Measurements from ENCODE around the gene FAM237B. TPM values are rescaled to one million over a fixed set of nuclear protein-coding genes. Genes with fewer than 3 reads are reported as not detected.

The FAM237B gene
- total and polyA plus RNA-seq, 2 of the 13 experiments (the other 11 are each of a cell fraction or from before 2014, with no cell fraction given), result not detected

GRCh38 chr7:90346336-90347125 lies 25.4 kb upstream of the FAM237B start, which contains the start of gene GTPBP10:
GTPBP10 (plus strand) TSS chr7:90346716; CDS start chr7:90346742, 26 bp downstream.
- Histone ChIP-seq H2AFZ (ENCODE audit: low read length) (peak within 1 kb of the TSS; percentile 89), H3K27me3 (ENCODE audit: control insufficient read depth in 1 of 2, insufficient read depth in 2 of 2, low read length in 2 of 2) (no peaks in the 10 kb centered on the region; a peak in 1 of 5 replicates), H3K9ac (ENCODE audit: insufficient read depth, low read depth, low read length) (peak within 1 kb of the TSS; percentile 94), H4K20me1 (ENCODE audit: insufficient read depth, low read length) (no peaks in the 10 kb centered on the region), H3K9me3 (ENCODE audit: low read length) (no peaks in the 10 kb centered on the region), H3K27ac (ENCODE audit: extremely low read length, insufficient read depth, low read length) (peak within 1 kb of the TSS; percentile 97), H3K36me3 (replicated peaks in 1 of 2; ENCODE audit: control insufficient read depth in 1 of 2, insufficient read depth in 2 of 2, low read length in 2 of 2) (no peaks in the 10 kb centered on the region), H3K4me1 (ENCODE audit: insufficient read depth, low read length) (peaks cover 33% of the 10 kb centered on the region), H3K4me2 (ENCODE audit: low read depth, low read length) (peak within 1 kb of the TSS; percentile 78), H3K4me3 (replicated peaks in 1 of 3; ENCODE audit: insufficient read depth in 1 of 3, low read depth in 2 of 3, low read length in 3 of 3) (peak within 1 kb of the TSS; percentile 82 to 97 (median 89)), H3K79me2 (ENCODE audit: insufficient read depth, low read length) (peaks cover 38% of the 10 kb centered on the region)
- intact Hi-C loops (cut with micrococcal nuclease; ENCODE audit: unreplicated experiment), result loop anchor here (1.0 to 5.0 kb wide), 5 partner anchors 57 to 194 kb away; partner anchors contain the start of genes CLDN12, STEAP1 and STEAP2
- BruUV-seq (replicated peaks), result TSS peak; percentile 76
- WGBS (ENCODE audit: low lambda C conversion rate), result under 1% methylated on average over 20 of the region's 37 CpGs
- FAIRE-seq, result peak; percentile 40
- ATAC-seq, result peak; percentile 91
- DNase-seq (ENCODE audit: low spot score), result peak; percentile 87
- in situ Hi-C loops (cut with HindIII; ENCODE audit: extremely low pct_ligation_motif_present, low pct_unique_long_range_greater_than_20kb), result loop anchor here (5.0 kb wide), 1 partner anchor 61 kb away; no protein-coding TSS in a partner anchor
- ChIA-PET CTCF (ENCODE audit: low intra/inter-chr PET ratio, low total read pairs) (interaction anchor here (1.2 kb wide), 1 partner anchor 67 kb away, joined by 3 read pairs; no protein-coding TSS in a partner anchor), POLR2A (interaction anchor here (1.0 to 1.5 kb wide), 5 partner anchors 10 to 173 kb away, joined by 3 to 6 read pairs (median 3); partner anchors contain the start of gene STEAP2)
- TF ChIP-seq ZNF318 (CRISPR knock-in tag; IDR thresholded peaks at IDR 0.05) (peak; percentile 89), ZNF235 (CRISPR knock-in tag; IDR thresholded peaks at IDR 0.05; ENCODE audit: borderline replicate concordance) (no peak), JARID2 (CRISPR knock-in tag; IDR thresholded peaks at IDR 0.05; ENCODE audit: insufficient replicate concordance) (no peak), TBX3 (IDR thresholded peaks at IDR 0.05; ENCODE audit: borderline replicate concordance) (no peak), ZFP36 (IDR thresholded peaks at IDR 0.05; ENCODE audit: borderline replicate concordance, low read depth, low read length, partially characterized antibody) (no peak), ATRX (CRISPR knock-in tag; IDR thresholded peaks at IDR 0.05; ENCODE audit: borderline replicate concordance) (no peak), SMC3 (IDR thresholded peaks at IDR 0.05; ENCODE audit: low read length) (no peak; the same call in 1 of the 2 replicates), ZNF230 (CRISPR knock-in tag; IDR thresholded peaks at IDR 0.05) (peak; percentile 81; the same call in 1 of the 2 replicates), AKAP8 (CRISPR knock-in tag; IDR thresholded peaks at IDR 0.05) (no peak), ATF2 (CRISPR knock-in tag; IDR thresholded peaks at IDR 0.05) (peak; percentile 78; the same call in 1 of the 2 replicates), PLRG1 (conservative IDR thresholded peaks at IDR 0.05) (no peak), ZNF749 (CRISPR knock-in tag; IDR thresholded peaks at IDR 0.05; ENCODE audit: borderline replicate concordance) (no peak), ARID2 (CRISPR knock-in tag; IDR thresholded peaks at IDR 0.05; ENCODE audit: borderline replicate concordance) (peak; percentile 94), ZNF644 (CRISPR knock-in tag; IDR thresholded peaks at IDR 0.05; ENCODE audit: low read depth) (0 out of 2 replicates have a peak, but pooled peaks have one; percentile 6)
